ENCODE measurements around the gene EXO1. TPM values are rescaled to one million over a fixed set of nuclear protein-coding genes. Genes with fewer than 3 reads are reported as not detected.

EXO1 gene
- total RNA-seq, 4 donors from 2014 or later: 0.66 to 5.8 (median 1.8) TPM

DNA sequence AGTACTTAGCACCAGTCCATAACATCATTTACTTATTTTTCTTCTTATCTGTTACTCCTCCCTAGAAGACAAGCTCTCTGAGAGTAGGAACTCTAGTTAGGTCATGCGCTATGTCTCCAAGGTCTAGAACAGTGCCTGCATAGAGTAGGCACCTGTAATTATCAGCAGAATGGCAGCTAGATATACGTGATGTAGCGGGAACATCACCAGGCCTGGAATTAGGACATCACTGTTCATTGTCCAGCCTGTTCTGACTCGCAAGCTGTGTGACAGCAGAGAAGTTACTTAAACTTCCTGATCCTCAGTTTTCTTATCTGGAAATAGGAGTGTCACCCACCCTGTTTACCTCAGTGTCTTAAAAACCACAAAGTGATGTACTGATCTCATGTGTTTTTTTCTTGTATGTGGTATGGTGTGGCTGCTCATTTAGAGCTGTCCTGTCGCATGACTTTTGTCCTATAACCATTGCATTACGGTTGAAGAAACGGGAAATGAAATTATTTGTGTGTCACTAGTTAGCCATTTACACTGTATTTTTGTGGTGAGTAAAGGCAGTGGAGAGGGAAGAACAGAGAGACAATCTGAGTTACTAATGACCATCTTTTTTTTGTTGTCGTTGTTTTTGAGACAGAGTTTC, 37.1 kb upstream of the EXO1 start:
- no peak for DNase-seq
- TF ChIP-seq, protein P1, sequence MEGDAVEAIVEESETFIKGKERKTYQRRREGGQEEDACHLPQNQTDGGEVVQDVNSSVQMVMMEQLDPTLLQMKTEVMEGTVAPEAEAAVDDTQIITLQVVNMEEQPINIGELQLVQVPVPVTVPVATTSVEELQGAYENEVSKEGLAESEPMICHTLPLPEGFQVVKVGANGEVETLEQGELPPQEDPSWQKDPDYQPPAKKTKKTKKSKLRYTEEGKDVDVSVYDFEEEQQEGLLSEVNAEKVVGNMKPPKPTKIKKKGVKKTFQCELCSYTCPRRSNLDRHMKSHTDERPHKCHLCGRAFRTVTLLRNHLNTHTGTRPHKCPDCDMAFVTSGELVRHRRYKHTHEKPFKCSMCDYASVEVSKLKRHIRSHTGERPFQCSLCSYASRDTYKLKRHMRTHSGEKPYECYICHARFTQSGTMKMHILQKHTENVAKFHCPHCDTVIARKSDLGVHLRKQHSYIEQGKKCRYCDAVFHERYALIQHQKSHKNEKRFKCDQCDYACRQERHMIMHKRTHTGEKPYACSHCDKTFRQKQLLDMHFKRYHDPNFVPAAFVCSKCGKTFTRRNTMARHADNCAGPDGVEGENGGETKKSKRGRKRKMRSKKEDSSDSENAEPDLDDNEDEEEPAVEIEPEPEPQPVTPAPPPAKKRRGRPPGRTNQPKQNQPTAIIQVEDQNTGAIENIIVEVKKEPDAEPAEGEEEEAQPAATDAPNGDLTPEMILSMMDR (IDR thresholded peaks at IDR 0.05): no peak
- TF ChIP-seq POLR2A (IDR thresholded peaks at IDR 0.05): no peak
- Histone ChIP-seq H3K27ac (no peak overlapping the region), H3K9me3 (no peaks in the 10 kb centered on the region), H3K4me3 (no peak overlapping the region), H3K36me3 (no peaks in the 10 kb centered on the region), H3K4me1 (no peaks in the 10 kb centered on the region), H3K27me3 (no peaks in the 10 kb centered on the region)

DNA sequence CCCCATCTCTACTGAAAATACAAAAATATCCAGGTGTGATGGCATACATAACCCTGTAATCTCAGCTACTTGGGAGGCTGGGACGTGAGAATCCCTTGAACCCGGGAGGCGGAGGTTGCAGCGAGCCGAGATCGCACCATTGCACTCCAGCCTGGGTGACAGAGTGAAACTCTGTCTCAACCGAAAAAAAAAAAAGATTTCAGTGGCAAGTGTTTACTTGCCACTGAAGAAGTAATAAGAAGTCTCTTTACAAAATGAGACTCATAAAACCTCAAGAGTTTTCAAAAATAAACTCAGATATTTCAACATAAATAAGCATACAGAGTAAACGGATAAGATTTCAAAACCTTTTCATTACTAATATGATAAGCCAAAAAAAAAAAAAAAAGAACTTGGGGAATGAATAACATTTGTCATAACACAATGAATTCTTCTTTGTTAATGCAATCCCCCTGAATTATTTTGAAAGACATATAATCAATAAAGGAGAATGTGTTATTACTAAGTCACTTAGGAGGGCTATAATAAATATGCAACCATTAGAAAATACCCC, 34.2 kb upstream of the EXO1 start:
- H3K27me3 ChIP-seq: no peaks in the 10 kb centered on the region
- no peak for TF ChIP-seq POLR2A (IDR thresholded peaks at IDR 0.05)
- TF ChIP-seq, protein P1 (IDR thresholded peaks at IDR 0.05): no peak
- H3K9me3 ChIP-seq: no peaks in the 10 kb centered on the region
- DNase-seq: no peak
- no peaks in the 10 kb centered on the region for H3K36me3 ChIP-seq
- H3K4me1 ChIP-seq: no peaks in the 10 kb centered on the region
- H3K4me3 ChIP-seq: no peak overlapping the region
- H3K27ac ChIP-seq: no peak overlapping the region

DNA sequence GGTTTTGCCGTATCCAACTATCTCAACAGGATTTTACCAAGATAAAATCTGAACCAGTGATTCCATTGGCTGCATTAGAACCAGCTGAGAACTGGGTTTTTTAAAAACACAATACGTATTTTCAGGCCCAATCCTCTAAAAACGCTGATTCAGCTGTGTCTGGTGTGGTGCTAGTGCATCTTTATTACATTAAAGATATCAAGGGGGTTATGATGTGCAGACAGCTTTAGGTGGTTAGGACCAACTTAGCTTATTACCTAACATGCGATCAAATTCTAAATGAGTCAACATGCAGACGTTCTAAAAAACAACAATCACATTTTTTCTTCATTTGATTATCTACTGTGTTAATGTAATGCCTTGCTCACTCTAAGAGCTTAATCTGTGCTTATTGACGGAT, 32.0 kb upstream of the EXO1 start:
- Histone ChIP-seq H3K4me1 (no peaks in the 10 kb centered on the region), H3K27ac (no peak overlapping the region), H3K9me3 (no peaks in the 10 kb centered on the region), H3K4me3 (no peak overlapping the region), H3K27me3 (no peaks in the 10 kb centered on the region), H3K36me3 (no peaks in the 10 kb centered on the region)
- no peak for DNase-seq
- TF ChIP-seq, protein P1 (IDR thresholded peaks at IDR 0.05): no peak
- no peak for TF ChIP-seq POLR2A (IDR thresholded peaks at IDR 0.05)

DNA sequence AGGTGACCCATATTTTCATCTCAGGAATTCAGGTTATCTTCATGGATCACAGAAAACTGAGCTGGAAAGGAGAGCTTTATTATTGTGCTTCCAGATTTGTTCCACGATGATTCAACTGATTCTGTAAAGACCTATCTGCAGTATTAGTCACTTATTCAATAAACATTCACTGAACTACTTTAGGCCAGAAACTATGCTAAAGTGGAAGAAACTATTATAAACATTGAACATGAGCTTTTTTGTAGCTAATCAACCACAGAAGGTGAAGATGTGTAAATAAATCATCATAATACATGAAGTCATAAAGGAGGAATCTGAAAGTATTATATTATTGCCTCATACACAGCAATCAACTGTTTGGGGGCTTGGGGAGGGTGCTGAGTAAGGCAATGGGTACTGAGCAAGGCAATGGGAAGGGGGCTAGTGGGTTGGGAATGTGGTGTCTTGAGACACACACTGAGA, 30.6 kb upstream of the EXO1 start:
- Histone ChIP-seq H3K4me1 (no peaks in the 10 kb centered on the region), H3K36me3 (no peaks in the 10 kb centered on the region), H3K27me3 (no peaks in the 10 kb centered on the region), H3K9me3 (no peaks in the 10 kb centered on the region), H3K27ac (no peak overlapping the region), H3K4me3 (no peak overlapping the region)
- no peak for DNase-seq
- TF ChIP-seq, protein P1 (IDR thresholded peaks at IDR 0.05): no peak
- no peak for TF ChIP-seq POLR2A (IDR thresholded peaks at IDR 0.05)

DNA sequence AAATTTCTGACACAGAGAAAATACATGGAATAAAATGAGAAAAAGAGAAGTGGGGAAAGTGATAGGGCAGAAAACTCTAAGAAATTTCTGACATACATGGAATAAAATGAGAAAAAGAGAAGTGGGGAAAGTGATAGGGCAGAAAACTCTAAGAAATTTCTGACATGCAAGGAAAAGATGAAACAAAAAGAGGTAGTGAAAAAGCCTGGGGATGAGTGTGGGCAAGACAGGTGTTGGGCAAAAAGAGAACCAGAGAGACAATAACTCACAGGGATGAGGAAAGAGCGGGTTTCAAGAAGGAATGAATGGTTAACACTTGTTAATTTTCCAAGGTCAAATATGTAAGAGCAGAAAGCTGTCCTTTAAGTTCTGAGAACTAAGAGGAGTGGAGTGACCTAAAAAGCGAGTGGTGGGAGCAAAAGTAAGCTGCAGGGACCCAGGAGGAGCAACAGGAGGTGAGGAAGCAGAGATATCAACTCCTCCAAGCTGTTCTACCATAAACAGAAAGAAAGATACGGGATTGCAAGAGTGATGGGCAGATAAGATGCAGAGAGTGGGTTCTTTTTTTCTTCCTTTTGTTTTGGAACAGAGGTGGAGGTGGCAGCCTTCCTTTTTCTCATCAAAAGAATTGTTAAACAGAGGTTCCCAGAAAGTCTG, 29.9 kb upstream of the EXO1 start:
- TF ChIP-seq POLR2A (IDR thresholded peaks at IDR 0.05): no peak
- TF ChIP-seq, protein P1 (IDR thresholded peaks at IDR 0.05): no peak
- H3K36me3 ChIP-seq: no peaks in the 10 kb centered on the region
- H3K4me3 ChIP-seq: no peak overlapping the region
- no peak overlapping the region for H3K27ac ChIP-seq
- H3K9me3 ChIP-seq: no peaks in the 10 kb centered on the region
- no peaks in the 10 kb centered on the region for H3K4me1 ChIP-seq
- no peaks in the 10 kb centered on the region for H3K27me3 ChIP-seq
- no peak for DNase-seq

Data from Peyer's patch (tissue), 4 donors.